ENCODE measurements around the gene ARHGAP40. TPM values are rescaled to one million over a fixed set of nuclear protein-coding genes. Genes with fewer than 3 reads are reported as not detected.

Gene ARHGAP40
- total RNA-seq, 1 donor from 2014 or later = not detected

- peak; percentile 33 for DNase-seq (ENCODE audit: low read depth)
Measured at GRCh38 chr20:38674092-38674764, 72.6 kb downstream of the ARHGAP40 start.

- no peak for DNase-seq (ENCODE audit: low read depth)
Measured at GRCh38 chr20:38674765-38675133, 73.1 kb downstream of the ARHGAP40 start.

GRCh38 chr20:38676576-38676975, 75.0 kb downstream of the ARHGAP40 start:
- DNase-seq (ENCODE audit: low read depth) = no peak

- DNase-seq (ENCODE audit: low read depth) = peak; percentile 71
Measured at GRCh38 chr20:38680500-38681306, 79.1 kb downstream of the ARHGAP40 start.

GRCh38 chr20:38685271-38685670, 83.7 kb downstream of the ARHGAP40 start:
- no peak for DNase-seq (ENCODE audit: low read depth)

- DNase-seq (ENCODE audit: low read depth) = peak; percentile 61
Measured at GRCh38 chr20:38685853-38686473, 84.4 kb downstream of the ARHGAP40 start.

- DNase-seq (ENCODE audit: low read depth) = peak; percentile 83
Measured at GRCh38 chr20:38692436-38693411, 91.1 kb downstream of the ARHGAP40 start.

- no peak for DNase-seq (ENCODE audit: low read depth)
Measured at GRCh38 chr20:38697306-38697705, 95.7 kb downstream of the ARHGAP40 start.

GRCh38 chr20:38698541-38698940, 96.9 kb downstream of the ARHGAP40 start:
- DNase-seq (ENCODE audit: low read depth) = no peak

- no peak for DNase-seq (ENCODE audit: low read depth)
Measured at GRCh38 chr20:38700141-38700540, 98.5 kb downstream of the ARHGAP40 start.

Other genes with a start within 250 kb of the ARHGAP40 start
- 3.2 and 3.4 TPM in 2 replicates for gene SNHG17, start 166.5 kb upstream of the ARHGAP40 start, total RNA-seq
- 19.4 and 24.3 TPM in 2 replicates for gene RALGAPB, start 129.0 kb upstream of the ARHGAP40 start, total RNA-seq
- not detected in 2 replicates for gene ADIG, start 20.6 kb upstream of the ARHGAP40 start, total RNA-seq
- not detected in 2 replicates for gene SLC32A1, start 122.7 kb downstream of the ARHGAP40 start, total RNA-seq
- 6.1 and 6.7 TPM in 2 replicates for gene ACTR5, start 146.7 kb downstream of the ARHGAP40 start, total RNA-seq
- 0.03 TPM in 1 of 2 replicates, not detected in the other for gene PPP1R16B, start 203.9 kb downstream of the ARHGAP40 start, total RNA-seq